Keratinocyte (primary cell): Measurements from ENCODE around the gene TRIM4.

ENCODE experiments used
- CTCF ChIP-seq, 3 experiments: IDR thresholded peaks in 1 of 3; conservative IDR thresholded peaks in 1 of 3; optimal IDR thresholded peaks in 1 of 3; 2 replicates in 2 of 3; 3 replicates in 1 of 3; pipeline versions ENCODE3 to v1.5.1; 2011; ENCODE audit warnings: low read length in 3 of 3, mild to moderate bottlenecking in 3 of 3, moderate library complexity in 2 of 3, control low read depth in 1 of 3, inconsistent platforms in 1 of 3; ENCODE audit not compliant: insufficient read depth in 2 of 3; ENCODE audit errors: extremely low read depth in 1 of 3
- EZH2 ChIP-seq: IDR thresholded peaks from one replicate; pipeline ENCODE4 v1.6.1; 2012; ENCODE audit warnings: inconsistent platforms, mild to moderate bottlenecking, low read length, moderate library complexity

- TF ChIP-seq CTCF (optimal IDR thresholded peaks at IDR 0.05 in 1 of 3, IDR thresholded peaks at IDR 0.05 in 1 of 3, conservative IDR thresholded peaks at IDR 0.05 in 1 of 3; ENCODE audit: extremely low read depth in 1 of 3, insufficient read depth in 2 of 3, low read length in 3 of 3) = no peak
- no peak for TF ChIP-seq EZH2
Measured at GRCh38 chr7:99860281-99861127, 58.8 kb downstream of the TRIM4 start.
